Measurements from ENCODE around the gene KIF17. TPM values are rescaled to one million over a fixed set of nuclear protein-coding genes. Genes with fewer than 3 reads are reported as not detected.

Gene KIF17
- not detected in 2 replicates for total RNA-seq

GRCh38 chr1:20717452-20718342, at the start of gene KIF17:
Gene KIF17, minus strand, starts transcription at chr1:20718007. Its CDS starts 301 bp downstream, at chr1:20717706.
- Mint-ChIP-seq H3K4me1 (peaks cover 11% of the 10 kb centered on the region), H3K4me3 (peak within 1 kb of the TSS; percentile 65), H3K36me3 (ENCODE audit: low read depth) (no peaks in the 10 kb centered on the region), H3K27me3 (peaks cover 19% of the 10 kb centered on the region), H3K27ac (no peak within 1 kb of the TSS), H3K9me3 (no peaks in the 10 kb centered on the region)
- TF ChIP-seq CTCF (IDR thresholded peaks at IDR 0.05), result no peak
- CTCF ChIA-PET, result interaction anchor here (0.7 to 1.0 kb wide), 2 partner anchors 21 to 478 kb away, joined by 3 read pairs; no protein-coding TSS in a partner anchor
- intact Hi-C loops (cut with micrococcal nuclease), result loop anchor here (1.0 kb wide), 1 partner anchor 69 kb away; no protein-coding TSS in a partner anchor
- POLR2A ChIA-PET, result interaction anchor here (0.7 to 1.8 kb wide), 2 partner anchors 14 to 69 kb away, joined by 3 to 20 read pairs; partner anchors contain the start of genes HP1BP3 and SH2D5
- ATAC-seq (ENCODE audit: low read depth), result peak; percentile 81
- DNase-seq, result peak; percentile 80

DNA sequence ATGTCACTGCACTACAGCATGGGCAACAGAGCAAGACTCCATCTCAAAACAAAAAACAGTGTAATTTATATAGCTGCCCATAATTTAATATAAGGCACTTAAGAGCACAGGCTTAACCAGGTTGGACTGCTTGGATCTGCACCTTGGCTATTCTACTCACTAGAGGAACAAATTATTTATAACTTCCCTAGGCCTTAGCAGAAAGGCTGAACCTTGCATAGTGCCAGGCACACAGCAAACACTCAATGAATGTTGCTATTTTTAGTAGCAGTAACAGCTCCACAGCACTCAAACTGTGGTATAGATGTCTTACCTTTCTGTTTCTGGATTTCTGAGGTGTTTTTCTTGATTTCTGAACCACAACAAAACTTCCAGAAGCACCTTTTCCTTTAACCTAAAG, 49.5 kb upstream of the KIF17 start:
- ChIA-PET POLR2A (no interaction called here), CTCF (interaction anchor here (0.9 kb wide), 1 partner anchor 428 kb away, joined by 3 read pairs; no protein-coding TSS in a partner anchor)
- no peaks in the 10 kb centered on the region for H3K27me3 Mint-ChIP-seq
- no peak for DNase-seq
- intact Hi-C loops (cut with micrococcal nuclease), result no loop called here
- H3K27ac Mint-ChIP-seq, result no peak overlapping the region
- no peak overlapping the region for H3K4me3 Mint-ChIP-seq
- no peak for ATAC-seq (ENCODE audit: low read depth)
- H3K36me3 Mint-ChIP-seq (ENCODE audit: low read depth), result peaks cover 82% of the 10 kb centered on the region
- H3K9me3 Mint-ChIP-seq, result no peaks in the 10 kb centered on the region
- H3K4me1 Mint-ChIP-seq, result no peaks in the 10 kb centered on the region
- TF ChIP-seq CTCF (IDR thresholded peaks at IDR 0.05), result no peak

GRCh38 chr1:20763417-20763816, 45.6 kb upstream of the KIF17 start:
- no peaks in the 10 kb centered on the region for H3K27me3 Mint-ChIP-seq
- intact Hi-C loops (cut with micrococcal nuclease), result no loop called here
- POLR2A ChIA-PET, result no interaction called here
- H3K4me3 Mint-ChIP-seq, result no peak overlapping the region
- no peak for TF ChIP-seq CTCF (IDR thresholded peaks at IDR 0.05)
- no peaks in the 10 kb centered on the region for H3K9me3 Mint-ChIP-seq
- ATAC-seq (ENCODE audit: low read depth) (no peak), DNase-seq (no peak)
- CTCF ChIA-PET, result no interaction called here
- peaks cover 81% of the 10 kb centered on the region for H3K36me3 Mint-ChIP-seq (ENCODE audit: low read depth)
- H3K4me1 Mint-ChIP-seq, result no peaks in the 10 kb centered on the region
- no peak overlapping the region for H3K27ac Mint-ChIP-seq

GRCh38 chr1:20760322-20760721, 42.5 kb upstream of the KIF17 start:
- Mint-ChIP-seq H3K27ac (no peak overlapping the region), H3K9me3 (no peaks in the 10 kb centered on the region), H3K27me3 (no peaks in the 10 kb centered on the region), H3K4me3 (no peak overlapping the region), H3K36me3 (ENCODE audit: low read depth) (peaks cover 77% of the 10 kb centered on the region), H3K4me1 (no peaks in the 10 kb centered on the region)
- POLR2A ChIA-PET, result no interaction called here
- DNase-seq (no peak), ATAC-seq (ENCODE audit: low read depth) (no peak)
- CTCF ChIA-PET, result no interaction called here
- no peak for TF ChIP-seq CTCF (IDR thresholded peaks at IDR 0.05)
- intact Hi-C loops (cut with micrococcal nuclease), result no loop called here

GRCh38 chr1:20753589-20753988, 35.8 kb upstream of the KIF17 start:
- ATAC-seq (ENCODE audit: low read depth) (no peak), DNase-seq (no peak)
- H3K9me3 Mint-ChIP-seq, result no peaks in the 10 kb centered on the region
- no peak for TF ChIP-seq CTCF (IDR thresholded peaks at IDR 0.05)
- POLR2A ChIA-PET, result no interaction called here
- intact Hi-C loops (cut with micrococcal nuclease), result no loop called here
- H3K36me3 Mint-ChIP-seq (ENCODE audit: low read depth), result peaks cover 61% of the 10 kb centered on the region
- H3K27me3 Mint-ChIP-seq, result no peaks in the 10 kb centered on the region
- CTCF ChIA-PET, result no interaction called here
- no peak overlapping the region for H3K4me3 Mint-ChIP-seq
- H3K4me1 Mint-ChIP-seq, result no peaks in the 10 kb centered on the region
- H3K27ac Mint-ChIP-seq, result no peak overlapping the region

Measured in activated B cell treated with CpG ODN at 0.5 μM for 24 hours (primary cell).